Activated CD8-positive, alpha-beta T cell treated with anti-CD3 and anti-CD28 coated beads, Interleukin-2, amount 10 ng/mL, durations not matched to agents 7 days and 5 days (primary cell): ENCODE results near the gene TNFRSF17. TPM values are rescaled to one million over a fixed set of nuclear protein-coding genes. Genes with fewer than 3 reads are reported as not detected.

ENCODE experiments used
- ATAC-seq: fragments of 150-1000 bp; cut with Tn5 transposase; one replicate; pipeline ENCODE4 v1.10.0; 2021; ENCODE audit warnings: moderate library complexity
- CTCF ChIA-PET: fragments of 350-600 bp; sonication (Branson Sonifier 250); formaldehyde crosslinking; loops from one replicate; lab custom pipeline; 2021; ENCODE audit warnings: antibody characterized with exemption; lab: Charles Lee
- POLR2A ChIA-PET: fragments of 350-600 bp; sonication (Branson Sonifier 250); formaldehyde crosslinking; loops from one replicate; lab custom pipeline; 2021; ENCODE audit warnings: antibody characterized with exemption; lab: Charles Lee
- DNase-seq: peaks from one replicate; pipeline ENCODE4 v3.0.0-alpha.2; 2020
- H3K27ac Mint-ChIP-seq: one replicate; pipeline ENCODE4 v1.8.0; 2021; ENCODE audit warnings: mild to moderate bottlenecking, mixed read lengths
- H3K27me3 Mint-ChIP-seq: one replicate; pipeline ENCODE4 v1.8.0; 2021; ENCODE audit warnings: low read depth, mixed read lengths
- H3K36me3 Mint-ChIP-seq: one replicate; pipeline ENCODE4 v1.8.0; 2021; ENCODE audit warnings: low read depth, mixed read lengths
- H3K4me1 Mint-ChIP-seq: one replicate; pipeline ENCODE4 v1.8.0; 2021; ENCODE audit warnings: low read depth, mixed read lengths
- H3K4me3 Mint-ChIP-seq: one replicate; pipeline ENCODE4 v1.8.0; 2021; ENCODE audit warnings: mild to moderate bottlenecking, mixed read lengths
- H3K9me3 Mint-ChIP-seq: one replicate; pipeline ENCODE4 v1.8.0; 2022; ENCODE audit warnings: mixed read lengths; ENCODE audit not compliant: insufficient read depth
- total RNA-seq, 2 experiments: library from RNA; stranded (reverse); gene quantifications; one replicate each; pipeline ENCODE4 v1.2.3, GENCODE V29; 2021

The TNFRSF17 gene
- total RNA-seq, 2 experiments from 2014 or later = not detected

DNA sequence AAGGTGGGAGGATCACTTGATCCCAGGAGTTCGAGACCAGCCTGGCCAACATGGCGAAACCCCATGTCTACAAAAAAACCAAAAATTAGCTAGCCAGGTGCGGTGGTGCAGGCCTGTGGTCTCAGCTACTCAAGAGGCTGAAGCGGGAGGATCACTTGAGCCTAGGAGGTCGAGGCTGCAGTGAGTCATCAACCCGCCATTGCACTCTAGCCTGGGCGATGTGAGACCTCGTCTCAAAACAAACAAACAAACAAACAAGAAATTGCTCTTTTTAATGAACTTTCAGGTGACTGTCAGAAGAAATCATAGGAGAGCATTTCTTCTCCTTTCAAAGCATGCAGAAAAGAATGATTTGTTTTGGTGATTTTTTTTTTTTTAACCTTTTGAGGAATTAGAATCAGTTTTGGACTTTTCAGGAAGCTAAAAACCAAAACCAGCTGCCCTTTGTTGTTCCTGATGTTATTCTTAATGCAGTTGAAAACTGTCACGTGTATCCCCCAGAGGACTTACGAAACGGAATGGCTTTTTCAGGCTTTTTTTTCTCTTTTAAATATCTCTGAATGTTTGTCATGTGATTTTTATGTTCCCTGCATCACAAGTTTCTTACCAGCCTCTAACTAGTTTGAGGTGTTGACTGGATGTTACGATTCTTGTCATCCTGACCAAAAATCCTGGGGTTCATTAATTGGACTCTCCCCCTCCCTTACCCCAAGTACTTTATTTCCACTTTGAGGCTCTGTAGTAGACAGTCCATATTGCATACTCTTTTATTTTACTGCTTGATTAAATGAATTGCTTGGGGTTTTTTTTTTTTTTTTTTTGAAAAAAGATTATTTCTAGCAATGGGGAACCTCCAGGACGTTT is 45.6 kb downstream of the TNFRSF17 start:
- CTCF ChIA-PET = interaction anchor here (0.6 to 1.4 kb wide), 3 partner anchors 57 to 61 kb away, joined by 3 read pairs; no protein-coding TSS in a partner anchor
- peaks cover 14% of the 10 kb centered on the region for H3K4me1 Mint-ChIP-seq
- no peaks in the 10 kb centered on the region for H3K27me3 Mint-ChIP-seq
- POLR2A ChIA-PET = no interaction called here
- DNase-seq = no peak
- H3K9me3 Mint-ChIP-seq = no peaks in the 10 kb centered on the region
- H3K27ac Mint-ChIP-seq = no peak overlapping the region
- H3K4me3 Mint-ChIP-seq = no peak overlapping the region
- no peak for ATAC-seq
- no peaks in the 10 kb centered on the region for H3K36me3 Mint-ChIP-seq

DNA sequence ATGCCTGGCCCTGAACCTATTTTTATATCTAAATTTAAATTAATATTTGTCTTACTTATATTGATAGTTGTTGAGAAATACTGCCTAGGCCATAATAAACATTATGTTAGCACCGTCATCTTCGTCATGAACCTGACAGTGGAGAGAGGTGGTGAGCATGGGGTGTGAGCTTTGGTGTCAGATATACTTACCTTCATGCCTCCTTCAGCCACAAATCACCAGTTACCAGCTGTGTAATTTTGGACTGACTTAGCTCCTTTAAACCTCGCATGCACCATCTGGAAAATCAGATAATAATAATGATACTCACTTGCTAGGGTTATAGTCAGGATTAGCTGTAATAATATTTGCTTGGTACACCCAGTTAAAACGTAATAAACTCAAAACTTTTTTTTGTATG is 46.6 kb downstream of the TNFRSF17 start:
- Mint-ChIP-seq H3K36me3 (no peaks in the 10 kb centered on the region), H3K4me3 (no peak overlapping the region), H3K27me3 (no peaks in the 10 kb centered on the region), H3K27ac (no peak overlapping the region), H3K9me3 (no peaks in the 10 kb centered on the region), H3K4me1 (peaks cover 14% of the 10 kb centered on the region)
- ChIA-PET POLR2A (no interaction called here), CTCF (interaction anchor here (0.9 kb wide), 1 partner anchor 57 kb away, joined by 3 read pairs; no protein-coding TSS in a partner anchor)
- no peak for DNase-seq
- no peak for ATAC-seq

DNA sequence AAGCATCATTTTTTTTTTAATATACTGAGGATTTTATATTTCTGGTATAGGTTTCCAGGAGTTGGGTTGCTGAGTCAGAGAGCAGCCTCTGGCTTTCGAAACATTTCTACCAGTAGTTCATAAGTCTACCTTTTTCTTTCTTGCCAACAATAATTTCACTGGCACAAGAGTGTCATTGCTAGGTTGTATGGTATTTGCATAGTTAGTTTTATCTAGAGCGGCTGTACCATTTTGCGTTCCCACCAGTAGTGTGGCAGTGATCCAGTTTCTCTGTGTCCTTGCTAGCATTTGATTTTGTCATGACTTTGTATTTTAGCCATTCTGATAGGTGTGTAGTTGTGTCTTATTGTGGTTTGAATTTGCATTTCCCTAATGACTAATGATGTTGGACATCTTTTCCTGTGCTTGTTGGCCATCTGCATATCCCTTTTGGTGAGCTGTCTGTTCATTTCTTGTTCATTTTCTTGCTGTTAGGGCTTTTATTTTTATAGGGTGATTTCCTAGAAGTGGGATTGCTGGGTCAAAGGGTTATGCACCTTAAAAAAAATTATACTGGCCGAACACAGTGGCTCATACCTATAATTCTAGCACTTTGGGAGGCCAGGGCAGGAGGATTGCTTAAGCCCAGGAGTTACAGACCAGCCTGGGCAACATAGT is 51.4 kb downstream of the TNFRSF17 start:
- ATAC-seq (no peak), DNase-seq (no peak)
- Mint-ChIP-seq H3K27ac (no peak overlapping the region), H3K4me1 (no peaks in the 10 kb centered on the region), H3K9me3 (no peaks in the 10 kb centered on the region), H3K27me3 (no peaks in the 10 kb centered on the region), H3K36me3 (no peaks in the 10 kb centered on the region), H3K4me3 (no peak overlapping the region)
- ChIA-PET POLR2A (no interaction called here), CTCF (no interaction called here)

DNA sequence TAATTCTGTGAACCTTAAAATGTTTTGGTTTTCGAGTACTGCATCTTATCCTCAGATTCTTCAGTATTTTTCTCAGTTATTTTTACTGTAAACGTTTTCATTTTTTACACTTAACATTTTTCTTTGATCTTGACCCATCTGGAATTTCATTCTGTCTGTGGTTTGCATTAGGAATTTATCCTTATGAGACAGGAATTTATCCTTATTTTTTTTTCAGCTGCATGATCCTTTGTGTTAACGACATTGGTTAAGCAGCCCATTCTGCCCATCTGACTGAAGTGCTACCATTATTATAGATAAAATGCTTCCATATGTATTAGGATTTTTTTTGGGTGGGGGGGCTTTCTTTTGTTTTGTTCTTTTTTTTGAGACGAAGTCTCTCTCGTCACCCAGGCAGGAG is 52.5 kb downstream of the TNFRSF17 start:
- ATAC-seq (no peak), DNase-seq (no peak)
- H3K4me1 Mint-ChIP-seq = no peaks in the 10 kb centered on the region
- H3K4me3 Mint-ChIP-seq = no peak overlapping the region
- CTCF ChIA-PET = no interaction called here
- no peaks in the 10 kb centered on the region for H3K36me3 Mint-ChIP-seq
- POLR2A ChIA-PET = no interaction called here
- H3K27me3 Mint-ChIP-seq = no peaks in the 10 kb centered on the region
- no peaks in the 10 kb centered on the region for H3K9me3 Mint-ChIP-seq
- H3K27ac Mint-ChIP-seq = no peak overlapping the region

Other genes with a start within 250 kb of the TNFRSF17 start
- 10 to 100 TPM; 30.1 to 34.4 TPM for gene TXNDC11, start 222.4 kb upstream of the TNFRSF17 start, total RNA-seq
- gene ZC3H7A, start 168.0 kb upstream of the TNFRSF17 start, total RNA-seq = 10 to 100 TPM; 58.9 TPM
- 100 to 1,000 TPM; 156 to 158 TPM for gene RSL1D1, start 113.7 kb upstream of the TNFRSF17 start, total RNA-seq
- gene GSPT1, start 49.3 kb upstream of the TNFRSF17 start, total RNA-seq = 100 to 1,000 TPM; 110 to 114 TPM
- gene NPIPB2, start 23.2 kb upstream of the TNFRSF17 start, total RNA-seq = 10 to 100 TPM; 12.0 to 17.9 TPM
- 10 to 100 TPM; 15.4 to 18.5 TPM for gene SNX29, start 11.5 kb downstream of the TNFRSF17 start, total RNA-seq